Liver (tissue), 9 donors: ENCODE results near the gene HOXA7. TPM values are rescaled to one million over a fixed set of nuclear protein-coding genes. Genes with fewer than 3 reads are reported as not detected.

Source experiments
- DNase-seq: peaks from one replicate; pipeline ENCODE4 v3.0.0-alpha.2; 2017; ENCODE audit warnings: low spot score
- H3K27ac ChIP-seq, 2 donors: one replicate each; pipeline ENCODE4 v1.7.0; 2013; ENCODE audit warnings: inconsistent platforms in 2 of 2, low read length in 2 of 2, control low read depth in 1 of 2, low read depth in 1 of 2, mild to moderate bottlenecking in 1 of 2
- H3K27me3 ChIP-seq, 4 donors: one replicate each; pipeline versions ENCODE4 v1.6.1 to v1.7.0; 2013; ENCODE audit warnings: low read length in 3 of 4, inconsistent platforms in 1 of 4, mild to moderate bottlenecking in 1 of 4, moderate library complexity in 1 of 4; ENCODE audit not compliant: control insufficient read depth in 4 of 4, insufficient read depth in 4 of 4
- H3K36me3 ChIP-seq, 4 donors: one replicate each; pipeline versions ENCODE4 v1.6.1 to v1.7.0; 2013; ENCODE audit warnings: low read length in 3 of 4, mild to moderate bottlenecking in 3 of 4, low read depth in 1 of 4, moderate library complexity in 1 of 4; ENCODE audit not compliant: control insufficient read depth in 4 of 4, insufficient read depth in 3 of 4
- H3K4me1 ChIP-seq, 4 donors: one replicate each; pipeline versions ENCODE4 v1.6.1 to v1.7.0; 2013; ENCODE audit warnings: low read length in 3 of 4, mild to moderate bottlenecking in 3 of 4, moderate library complexity in 1 of 4; ENCODE audit not compliant: control insufficient read depth in 4 of 4, insufficient read depth in 4 of 4
- H3K4me3 ChIP-seq, 3 donors: one replicate each; pipeline versions ENCODE4 v1.6.1 to v1.7.0; 2013; ENCODE audit warnings: low read length in 3 of 3, control low read depth in 1 of 3, low read depth in 1 of 3, mild to moderate bottlenecking in 1 of 3
- H3K9ac ChIP-seq, 2 donors: one replicate each; pipeline ENCODE4 v1.7.0; 2013; ENCODE audit warnings: low read length in 2 of 2, mild to moderate bottlenecking in 2 of 2, moderate library complexity in 2 of 2, control low read depth in 1 of 2, low read depth in 1 of 2
- H3K9me3 ChIP-seq, 4 donors: one replicate each; pipeline versions ENCODE4 v1.6.1 to v1.7.0; 2013; ENCODE audit warnings: low read length in 3 of 4; ENCODE audit not compliant: control insufficient read depth in 4 of 4
- CTCF ChIP-seq: fragments of 150-350 bp; IDR thresholded peaks from 2 replicates; pipeline ENCODE4 v1.5.1; 2017; ENCODE audit warnings: improper control_type of control experiment, low read depth, low read length; ENCODE audit not compliant: missing input control
- EGR1 ChIP-seq, 2 donors: IDR thresholded peaks; 2 replicates each; pipeline ENCODE4 v1.6.1; 2016 to 2018; ENCODE audit warnings: antibody characterized with exemption in 2 of 2, low read depth in 2 of 2
- FOXA1 ChIP-seq: IDR thresholded peaks from 2 replicates; pipeline ENCODE4 v1.6.1; 2016; ENCODE audit warnings: antibody characterized with exemption
- FOXA2 ChIP-seq: IDR thresholded peaks from 2 replicates; pipeline ENCODE4 v1.6.1; 2016; ENCODE audit warnings: antibody characterized with exemption
- GABPA ChIP-seq, 2 donors: IDR thresholded peaks in 1 of 2; conservative IDR thresholded peaks in 1 of 2; 2 replicates each; pipeline ENCODE4 v1.6.1; 2016; ENCODE audit warnings: antibody characterized with exemption in 2 of 2, mild to moderate bottlenecking in 1 of 2, moderate library complexity in 1 of 2
- HNF4A ChIP-seq, 2 donors: conservative IDR thresholded peaks; 2 replicates each; pipeline ENCODE4 v1.6.1; 2016; ENCODE audit warnings: antibody characterized with exemption in 2 of 2, mild to moderate bottlenecking in 2 of 2
- HNF4G ChIP-seq: IDR thresholded peaks from 2 replicates; pipeline ENCODE4 v1.6.1; 2016; ENCODE audit warnings: antibody characterized with exemption
- JUND ChIP-seq, 2 donors: IDR thresholded peaks; 2 replicates each; pipeline ENCODE4 v1.6.1; 2016; ENCODE audit warnings: antibody characterized with exemption in 2 of 2
- MAX ChIP-seq: IDR thresholded peaks from 2 replicates; pipeline ENCODE4 v1.6.1; 2016; ENCODE audit warnings: antibody characterized with exemption
- NR2F2 ChIP-seq: IDR thresholded peaks from 2 replicates; pipeline ENCODE4 v1.6.1; 2016; ENCODE audit warnings: antibody characterized with exemption
- RAD21 ChIP-seq, 2 donors: IDR thresholded peaks; 2 replicates each; pipeline ENCODE4 v1.6.1; 2016; ENCODE audit warnings: antibody characterized with exemption in 2 of 2, mild to moderate bottlenecking in 2 of 2
- REST ChIP-seq: IDR thresholded peaks from 2 replicates; pipeline ENCODE4 v1.6.1; 2016; ENCODE audit warnings: antibody characterized with exemption, mild to moderate bottlenecking
- RXRA ChIP-seq, 2 donors: IDR thresholded peaks; 2 replicates each; pipeline ENCODE4 v1.6.1; 2017 to 2018; ENCODE audit warnings: antibody characterized with exemption in 2 of 2, mild to moderate bottlenecking in 1 of 2
- SP1 ChIP-seq: IDR thresholded peaks from 2 replicates; pipeline ENCODE4 v1.6.1; 2018; ENCODE audit warnings: antibody characterized with exemption, mild to moderate bottlenecking
- TAF1 ChIP-seq: conservative IDR thresholded peaks from 2 replicates; pipeline ENCODE4 v1.6.1; 2016; ENCODE audit warnings: antibody characterized with exemption, mild to moderate bottlenecking
- YY1 ChIP-seq: IDR thresholded peaks from 2 replicates; pipeline ENCODE4 v1.6.1; 2016; ENCODE audit warnings: antibody characterized with exemption, mild to moderate bottlenecking
- ZBTB33 ChIP-seq: IDR thresholded peaks from 2 replicates; pipeline ENCODE4 v1.6.1; 2016; ENCODE audit warnings: antibody characterized with exemption
- WGBS: extraction: QIAGEN DNeasy Blood & Tissue Kit; methylation state at CpG from one replicate; pipeline ENCODE4 v1.1.7; 2013; 5-methylcytosine and 5-hydroxymethylcytosine counted together
- polyA plus RNA-seq, 2 donors: library from polyadenylated mRNA; stranded (reverse) in 1 of 2; unstranded in 1 of 2; fragments of 200-250 nt in 1 of 2; fragments of >200 nt in 1 of 2; fragmentation: Nextera tagmentation in 1 of 2; extraction: Ambion mirVana in 1 of 2; gene quantifications; one replicate each; pipeline versions ENCODE4 v1.2.1 to v1.2.3, GENCODE V29; 2013 to 2015
- total RNA-seq, 2 donors: library from RNA; depleted of rRNA; stranded (reverse); fragments of >200 nt; gene quantifications; one replicate each; pipeline ENCODE4 v1.2.3, GENCODE V29; 2014
- TF ChIP-seq, protein P1 (sequence below): IDR thresholded peaks from 2 replicates; pipeline ENCODE4 v1.6.1; 2016; ENCODE audit warnings: antibody characterized with exemption
- donor health status: healthy.
- donor health status: healthy.
- donor health status: healthy.
- donor health status: healthy.
- donor health status: healthy.

The HOXA7 gene
- total and polyA plus RNA-seq, 4 donors, result under 0.01 to 0.05 TPM; not detected in 2

DNA sequence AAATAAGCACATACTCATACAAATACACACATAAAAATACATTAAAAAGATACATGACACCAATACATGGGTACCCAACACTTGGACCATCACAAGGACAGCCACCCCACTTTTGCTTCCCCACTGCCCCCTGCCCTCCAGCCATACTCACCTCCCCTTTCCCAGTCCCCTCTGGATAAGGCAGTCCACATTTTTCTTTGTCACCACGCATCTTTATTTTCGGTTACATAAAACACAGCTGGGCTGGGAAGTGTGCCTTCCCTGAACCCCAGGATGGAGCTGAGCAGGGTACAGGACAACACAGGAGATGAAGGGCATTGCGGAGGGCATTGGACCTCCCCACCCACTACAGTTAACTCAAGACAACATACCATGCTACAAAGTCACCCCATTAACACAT, 2.9 kb downstream of the HOXA7 start:
- TF ChIP-seq TAF1, result no peak
- no peaks in the 10 kb centered on the region for H3K36me3 ChIP-seq
- H3K27me3 ChIP-seq, result peaks cover 15 to 51% (median 38%) of the 10 kb centered on the region in 4 donors
- no peak overlapping the region for H3K9ac ChIP-seq
- no peak overlapping the region for H3K4me3 ChIP-seq
- 23% methylated on average over 3 of the region's 3 CpGs for WGBS
- H3K27ac ChIP-seq, result no peak overlapping the region
- H3K9me3 ChIP-seq, result peaks cover 0 to 5% (median 0%) of the 10 kb centered on the region in 4 donors
- no peak for DNase-seq
- H3K4me1 ChIP-seq, result peaks cover 11 to 36% (median 20%) of the 10 kb centered on the region in 4 donors

DNA sequence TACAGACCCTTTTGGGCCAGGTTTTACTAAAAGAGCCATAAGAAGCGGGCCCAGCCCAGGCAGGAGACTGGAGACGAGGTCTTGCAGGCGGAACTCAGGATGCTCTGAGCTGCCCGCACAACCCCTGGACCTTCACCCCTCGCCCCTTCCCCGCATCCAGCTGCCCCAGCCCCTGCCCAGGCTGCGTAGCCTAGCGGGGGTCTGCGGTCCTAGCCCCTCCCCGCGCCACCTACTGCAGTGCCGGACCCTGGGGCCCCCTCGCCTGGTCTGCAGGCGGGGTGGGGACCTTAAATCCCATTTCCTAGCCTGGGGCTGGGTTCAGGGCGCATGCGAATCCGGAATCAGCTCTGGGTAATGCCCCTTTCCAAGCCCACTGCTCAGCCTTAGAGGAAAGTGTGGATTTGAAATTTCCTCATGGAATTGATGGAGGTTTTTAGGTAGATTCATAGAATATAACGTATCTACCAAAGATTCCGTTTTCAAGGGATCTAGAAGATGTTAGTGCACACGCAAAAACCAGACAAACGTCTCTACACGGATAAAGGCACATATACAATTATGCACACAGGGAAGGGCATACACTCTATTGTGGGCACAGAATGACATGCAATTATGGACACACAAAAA, 3.5 kb downstream of the HOXA7 start:
- H3K4me1 ChIP-seq, result peaks cover 14 to 36% (median 22%) of the 10 kb centered on the region in 4 donors
- 13% methylated on average over 22 of the region's 22 CpGs for WGBS
- H3K27ac ChIP-seq, result no peak overlapping the region
- no peak for DNase-seq
- no peak overlapping the region for H3K4me3 ChIP-seq
- no peaks in the 10 kb centered on the region for H3K36me3 ChIP-seq
- TF ChIP-seq REST (no peak), RAD21 (IDR thresholded peaks at IDR 0.05) (no peak), NR2F2 (no peak)
- H3K9ac ChIP-seq, result no peak overlapping the region
- H3K27me3 ChIP-seq, result peaks cover 15 to 56% (median 40%) of the 10 kb centered on the region in 4 donors
- peaks cover 0 to 5% (median 0%) of the 10 kb centered on the region in 4 donors for H3K9me3 ChIP-seq

- Histone ChIP-seq H3K9ac (no peak within 1 kb of the TSS), H3K9me3 (peaks cover 0 to 5% (median 0%) of the 10 kb centered on the region in 4 donors), H3K27me3 (peaks cover 15 to 50% (median 39%) of the 10 kb centered on the region in 4 donors), H3K4me1 (peaks cover 14 to 40% (median 22%) of the 10 kb centered on the region in 4 donors), H3K27ac (no peak within 1 kb of the TSS), H3K36me3 (no peaks in the 10 kb centered on the region), H3K4me3 (no peak within 1 kb of the TSS)
- WGBS, result 7% methylated on average over 53 of the region's 53 CpGs
- peak; percentile 34 for DNase-seq
- TF ChIP-seq, protein P1, sequence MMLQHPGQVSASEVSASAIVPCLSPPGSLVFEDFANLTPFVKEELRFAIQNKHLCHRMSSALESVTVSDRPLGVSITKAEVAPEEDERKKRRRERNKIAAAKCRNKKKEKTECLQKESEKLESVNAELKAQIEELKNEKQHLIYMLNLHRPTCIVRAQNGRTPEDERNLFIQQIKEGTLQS, result no peak
- TF ChIP-seq GABPA (IDR thresholded peaks at IDR 0.05 in 1 of 2, conservative IDR thresholded peaks at IDR 0.05 in 1 of 2), result no peak
- TF ChIP-seq TAF1, result no peak
- TF ChIP-seq EGR1 (IDR thresholded peaks at IDR 0.05; ENCODE audit: low read depth in 2 of 2), result no peak
- TF ChIP-seq FOXA2, result no peak
- TF ChIP-seq JUND (IDR thresholded peaks at IDR 0.05), result no peak
- TF ChIP-seq CTCF, result no peak
- TF ChIP-seq ZBTB33, result no peak
- TF ChIP-seq RAD21 (IDR thresholded peaks at IDR 0.05), result no peak
- no peak for TF ChIP-seq HNF4A (conservative IDR thresholded peaks at IDR 0.05)
- TF ChIP-seq FOXA1, result no peak
- no peak for TF ChIP-seq YY1
- TF ChIP-seq MAX, result no peak
- no peak for TF ChIP-seq RXRA (IDR thresholded peaks at IDR 0.05)
- no peak for TF ChIP-seq SP1
- TF ChIP-seq NR2F2, result no peak
- no peak for TF ChIP-seq HNF4G
Measured at GRCh38 chr7:27151931-27152815, 4.3 kb downstream of the HOXA7 start, which contains the start of gene HOXA3. TSS of gene HOXA3 (minus strand) at chr7:27152583. CDS start at chr7:27110640, 41,943 bp downstream.
